Embryonic facial prominence (tissue), 1 donor: ENCODE results near the gene SPAG16.

Source experiments
- DNase-seq: peaks from one replicate; pipeline ENCODE4 v3.0.0-alpha.2; 2016; ENCODE audit errors: extremely low spot score

SPAG16 gene

GRCh38 chr2:213284105-213285090 is at the start of gene SPAG16:
TSS of gene SPAG16 (plus strand) at chr2:213284464.
- DNase-seq = peak; percentile 94

- no peak for DNase-seq
These were observed 49.6 kb upstream of the SPAG16 start for GRCh38 chr2:213234641-213235040.

GRCh38 chr2:213235741-213236140 is 48.5 kb upstream of the SPAG16 start:
- DNase-seq = no peak

GRCh38 chr2:213237251-213237650 is 47.0 kb upstream of the SPAG16 start:
- DNase-seq = no peak

GRCh38 chr2:213237787-213238186 is 46.5 kb upstream of the SPAG16 start:
- DNase-seq = no peak

- peak; percentile 19 for DNase-seq
These were observed 45.3 kb upstream of the SPAG16 start for GRCh38 chr2:213238753-213239495.

- no peak for DNase-seq
These were observed 42.4 kb upstream of the SPAG16 start for GRCh38 chr2:213241817-213242216.

- no peak for DNase-seq
These were observed 41.6 kb upstream of the SPAG16 start for GRCh38 chr2:213242653-213243052.

GRCh38 chr2:213243189-213244044 is 40.8 kb upstream of the SPAG16 start:
- DNase-seq = no peak

GRCh38 chr2:213246497-213247281 is 37.6 kb upstream of the SPAG16 start:
- DNase-seq = no peak

GRCh38 chr2:213247566-213247965 is 36.7 kb upstream of the SPAG16 start:
- no peak for DNase-seq

GRCh38 chr2:213248637-213249036 is 35.6 kb upstream of the SPAG16 start:
- no peak for DNase-seq

- DNase-seq = no peak
These were observed 34.8 kb upstream of the SPAG16 start for GRCh38 chr2:213249502-213249901.

- peak; percentile 71 for DNase-seq
These were observed 32.6 kb upstream of the SPAG16 start for GRCh38 chr2:213251618-213252017.

- DNase-seq = no peak
These were observed 32.1 kb upstream of the SPAG16 start for GRCh38 chr2:213252206-213252605.

GRCh38 chr2:213253162-213253561 is 31.1 kb upstream of the SPAG16 start:
- no peak for DNase-seq

- DNase-seq = no peak
These were observed 25.0 kb upstream of the SPAG16 start for GRCh38 chr2:213259266-213259665.

GRCh38 chr2:213261237-213261636 is 23.0 kb upstream of the SPAG16 start:
- no peak for DNase-seq

- no peak for DNase-seq
These were observed 22.5 kb upstream of the SPAG16 start for GRCh38 chr2:213261715-213262114.

GRCh38 chr2:213265679-213266078 is 18.6 kb upstream of the SPAG16 start:
- DNase-seq = no peak

- no peak for DNase-seq
These were observed 17.8 kb upstream of the SPAG16 start for GRCh38 chr2:213266421-213266820.
